Measurements from ENCODE around the gene CKMT1B. TPM values are rescaled to one million over a fixed set of nuclear protein-coding genes. Genes with fewer than 3 reads are reported as not detected.
"Not testable (repeated sequence)": the region's sequence is repeated elsewhere in the genome, so short reads cannot be mapped to it uniquely, and the experiment has no call there.

The CKMT1B gene
- total RNA-seq, result not detected in 2 replicates

DNA sequence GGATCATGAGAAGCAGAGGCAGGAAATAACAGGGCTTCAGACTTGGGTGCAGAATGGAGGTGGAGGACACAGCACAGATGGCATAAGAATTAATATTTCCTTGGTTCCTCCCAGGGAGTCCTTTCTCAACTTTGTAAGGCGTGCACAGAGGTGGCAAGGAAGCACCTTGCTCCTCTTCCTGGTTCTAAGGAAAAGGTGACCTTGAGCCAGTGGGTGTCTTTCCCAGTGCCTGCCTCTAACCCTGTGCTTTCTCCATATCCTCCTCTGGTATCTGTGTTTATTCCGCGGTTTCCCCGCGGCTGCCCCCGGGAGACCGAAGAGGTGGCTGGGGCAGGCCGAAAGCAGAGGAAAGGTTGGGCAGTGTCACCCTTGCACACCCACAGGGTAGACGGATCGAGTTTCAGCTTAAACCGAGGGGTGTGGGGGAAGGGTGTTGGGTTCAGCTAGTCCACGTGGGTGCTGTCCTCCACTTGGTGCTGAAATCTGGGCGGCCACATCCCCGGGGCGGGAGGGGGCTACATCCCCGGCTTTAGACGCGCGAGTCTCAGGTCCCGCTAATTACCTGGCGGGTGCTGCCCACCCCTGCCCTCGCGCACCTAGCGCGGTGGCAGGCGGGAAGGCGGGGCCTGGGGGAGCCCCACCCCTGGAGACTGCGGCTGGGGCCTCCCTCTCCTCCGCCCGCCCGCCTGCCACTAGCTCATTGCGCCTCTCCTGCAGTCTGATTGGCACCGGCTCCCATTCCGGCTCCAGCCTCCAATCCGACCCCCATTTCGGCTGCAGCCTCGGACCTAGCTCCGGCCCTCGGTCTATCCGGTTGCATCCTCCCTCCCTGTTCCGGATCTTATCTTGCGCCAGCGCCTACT, at the start of gene CKMT1B:
CKMT1B (plus strand) TSS at position 700 of the 863 bp plus-strand sequence. CDS start 192 bp downstream, outside the sequence.
- DNase-seq (ENCODE audit: low read depth in 2 of 2), result not testable (repeated sequence)

GRCh38 chr15:43544266-43544665, 49.6 kb upstream of the CKMT1B start:
- DNase-seq (ENCODE audit: low read depth in 2 of 2), result no peak

GRCh38 chr15:43545426-43545825, 48.4 kb upstream of the CKMT1B start:
- no peak for DNase-seq (ENCODE audit: low read depth in 2 of 2)

GRCh38 chr15:43547539-43547938, 46.3 kb upstream of the CKMT1B start:
- no peak for DNase-seq (ENCODE audit: low read depth in 2 of 2)

GRCh38 chr15:43550527-43551363, 43.1 kb upstream of the CKMT1B start:
- DNase-seq (ENCODE audit: low read depth in 2 of 2), result no peak

DNA sequence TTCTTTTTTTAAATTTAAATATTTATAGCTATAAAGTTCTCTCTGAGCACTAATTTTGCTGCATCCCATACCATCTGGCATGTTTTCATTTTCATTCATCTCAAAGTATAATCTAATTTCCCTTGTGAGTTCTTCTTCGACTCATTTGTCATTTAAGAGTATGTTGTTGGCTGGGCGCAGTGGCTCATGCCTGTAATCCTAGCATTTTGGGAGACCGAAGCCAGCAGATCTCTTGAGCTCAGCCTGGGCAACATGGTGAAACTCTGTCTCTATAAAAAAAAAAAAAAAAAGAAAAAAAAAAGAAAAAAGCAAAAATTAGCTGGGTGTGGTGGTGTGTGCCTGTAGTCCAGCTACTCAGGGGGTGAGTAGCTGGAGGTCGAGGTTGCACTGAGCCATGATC, 41.6 kb upstream of the CKMT1B start:
- no peak for DNase-seq (ENCODE audit: low read depth in 2 of 2)

- DNase-seq (ENCODE audit: low read depth in 2 of 2), result no peak
Measured at GRCh38 chr15:43552986-43553385, 40.8 kb upstream of the CKMT1B start.

- not testable (repeated sequence) for DNase-seq (ENCODE audit: low read depth in 2 of 2)
Measured at GRCh38 chr15:43562753-43563152, 31.1 kb upstream of the CKMT1B start.

- DNase-seq (ENCODE audit: low read depth in 2 of 2), result not testable (repeated sequence)
Measured at GRCh38 chr15:43563793-43564192, 30.0 kb upstream of the CKMT1B start.

GRCh38 chr15:43566615-43567014, 27.2 kb upstream of the CKMT1B start:
- not testable (repeated sequence) for DNase-seq (ENCODE audit: low read depth in 2 of 2)

- not testable (repeated sequence) for DNase-seq (ENCODE audit: low read depth in 2 of 2)
Measured at GRCh38 chr15:43574607-43575006, 19.2 kb upstream of the CKMT1B start.

- DNase-seq (ENCODE audit: low read depth in 2 of 2), result not testable (repeated sequence)
Measured at GRCh38 chr15:43589778-43590466, 3.9 kb upstream of the CKMT1B start, which contains the start of gene PPIP5K1. PPIP5K1 (minus strand) TSS chr15:43590208; CDS start chr15:43584504, 5,704 bp downstream.

DNA sequence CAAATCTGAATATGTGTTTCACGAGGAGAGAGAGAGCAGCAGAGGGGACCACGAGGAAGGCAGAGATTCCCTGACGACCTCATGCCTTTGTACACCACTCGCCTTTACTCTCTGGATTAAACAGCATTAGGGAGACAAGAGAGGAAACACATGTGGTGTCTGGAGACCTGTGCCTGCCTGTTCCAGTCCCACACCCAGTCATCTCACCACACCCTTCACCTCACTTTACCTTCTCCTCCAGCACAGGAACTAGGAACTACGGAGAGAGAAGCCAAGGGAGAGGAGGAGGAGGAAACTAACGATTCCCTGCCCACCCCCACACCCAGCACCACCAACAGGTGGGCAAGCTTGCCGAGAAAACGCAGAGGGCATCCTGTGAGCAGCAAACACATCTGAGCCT, 986 bp upstream of the CKMT1B start:
- not testable (repeated sequence) for DNase-seq (ENCODE audit: low read depth in 2 of 2)

DNA sequence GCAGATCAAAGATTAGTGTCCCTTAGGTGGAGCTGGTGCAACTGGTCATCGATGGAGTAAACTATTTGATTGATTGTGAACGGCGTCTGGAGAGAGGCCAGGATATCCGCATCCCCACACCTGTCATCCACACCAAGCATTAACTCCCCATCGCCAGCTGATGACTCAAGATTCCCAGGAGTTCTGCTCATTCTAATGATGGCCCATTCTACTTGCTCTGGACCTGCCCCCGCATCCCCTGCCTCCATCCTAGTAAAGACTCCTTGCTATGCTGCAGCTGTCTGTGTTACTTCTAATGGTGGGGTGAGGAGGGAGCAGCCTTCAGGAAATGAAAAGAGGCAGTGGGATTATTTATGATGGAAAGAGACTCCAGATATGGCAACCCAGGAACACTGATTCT, 5.3 kb downstream of the CKMT1B start:
- not testable (repeated sequence) for DNase-seq (ENCODE audit: low read depth in 2 of 2)

DNA sequence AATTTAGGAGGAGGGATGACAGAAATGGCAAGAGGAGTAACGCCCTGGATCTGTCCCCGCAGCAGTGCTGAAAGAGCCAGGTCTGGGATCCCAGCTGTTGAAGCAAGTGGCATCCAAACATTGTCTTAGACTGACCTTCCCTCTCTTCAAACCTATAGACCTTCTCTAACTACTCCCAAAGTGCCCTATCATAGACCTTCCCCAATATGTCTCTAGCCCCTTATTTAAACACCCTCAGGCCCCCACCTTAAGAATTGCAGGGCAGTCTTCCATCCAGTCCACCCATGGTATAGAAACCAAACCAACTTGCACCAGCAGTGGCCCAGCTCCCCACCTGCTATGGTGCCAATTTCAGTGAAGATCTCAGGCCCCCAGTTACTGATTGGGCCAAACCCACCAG, 6.4 kb downstream of the CKMT1B start:
- not testable (repeated sequence) for DNase-seq (ENCODE audit: low read depth in 2 of 2)

DNA sequence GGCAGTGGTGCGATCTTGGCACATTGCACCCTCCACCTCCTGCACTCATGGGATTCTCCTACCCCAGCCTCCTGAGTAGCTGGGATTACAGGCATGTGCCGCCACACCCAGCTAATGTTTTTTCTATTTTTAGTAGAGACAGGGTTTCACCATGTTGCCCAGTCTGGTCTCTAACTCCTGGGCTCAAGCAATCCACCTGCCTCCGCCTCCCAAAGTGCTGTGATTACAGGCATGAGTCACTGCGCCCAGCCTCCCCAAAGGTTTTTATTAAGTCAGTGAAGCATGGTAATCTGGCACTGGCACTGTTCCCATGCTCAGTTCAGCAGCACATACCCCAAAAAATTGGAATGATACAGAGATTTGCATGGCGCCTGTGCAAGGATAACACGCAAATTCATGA, 8.4 kb downstream of the CKMT1B start:
- not testable (repeated sequence) for DNase-seq (ENCODE audit: low read depth in 2 of 2)

GRCh38 chr15:43617750-43618149, 23.9 kb downstream of the CKMT1B start:
- not testable (repeated sequence) for DNase-seq (ENCODE audit: low read depth in 2 of 2)

GRCh38 chr15:43618700-43619099, 24.9 kb downstream of the CKMT1B start, which contains the start of gene STRC:
STRC (minus strand) TSS chr15:43618800; CDS start chr15:43618722, 78 bp downstream.
- not testable (repeated sequence) for DNase-seq (ENCODE audit: low read depth in 2 of 2)

DNA sequence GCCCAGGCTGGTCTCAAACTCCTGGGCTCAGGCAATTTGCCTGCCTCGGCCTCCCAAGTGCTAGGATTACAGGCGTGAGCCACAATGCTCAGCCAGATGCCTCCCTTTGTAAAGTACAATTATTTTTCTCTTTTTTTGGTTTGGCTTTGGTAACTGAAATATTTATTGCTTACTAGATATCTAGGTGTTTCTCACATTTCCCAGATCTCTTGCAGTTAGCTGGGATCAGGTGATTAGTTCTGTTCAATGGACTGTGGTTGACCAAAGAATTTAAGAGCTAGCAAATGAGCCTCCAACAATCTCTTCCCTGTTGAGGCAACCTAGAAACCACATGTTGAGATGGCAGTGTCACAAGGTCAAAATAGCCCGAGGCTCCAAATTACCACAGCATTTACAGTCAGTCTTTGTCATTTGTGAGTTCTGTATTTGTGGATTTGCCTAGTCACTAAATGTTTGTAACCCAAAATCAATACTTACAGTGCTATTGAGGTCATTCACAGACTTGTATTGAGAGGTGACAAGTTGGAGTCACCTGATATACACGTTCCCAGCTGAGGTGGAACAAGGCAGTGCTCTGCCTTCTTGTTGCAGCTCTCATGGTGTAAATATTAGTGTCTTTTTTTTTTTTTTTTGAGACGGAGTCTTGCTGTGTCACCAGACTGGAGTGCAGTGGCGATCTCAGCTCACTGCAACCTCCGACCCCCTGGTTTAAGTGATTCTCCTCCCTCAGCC, 28.4 kb downstream of the CKMT1B start:
- not testable (repeated sequence) for DNase-seq (ENCODE audit: low read depth in 2 of 2)

DNA sequence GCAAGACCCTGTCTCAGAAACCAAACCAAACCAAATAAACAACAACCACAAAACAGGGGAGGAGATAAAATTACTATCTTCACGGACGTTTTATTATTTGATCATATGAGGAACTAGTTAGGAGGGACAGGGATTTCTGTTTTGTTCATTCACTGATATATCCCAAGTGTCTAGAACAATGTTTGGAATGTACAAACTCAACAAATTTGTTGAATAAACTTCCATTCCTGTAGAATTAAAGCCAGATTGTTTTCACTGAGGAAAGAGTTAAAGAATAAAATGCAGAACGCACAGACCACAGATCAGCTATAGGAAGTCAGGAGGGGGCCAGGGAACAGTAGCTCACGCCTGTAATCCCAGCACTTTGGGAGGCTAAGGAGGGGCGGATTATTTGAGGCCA, 31.3 kb downstream of the CKMT1B start:
- no peak for DNase-seq (ENCODE audit: low read depth in 2 of 2)

GRCh38 chr15:43626937-43627336, 33.1 kb downstream of the CKMT1B start:
- not testable (repeated sequence) for DNase-seq (ENCODE audit: low read depth in 2 of 2)
